HG03432 (cell line): ENCODE results near the gene TLE6.
"Not testable (repeated sequence)": the region's sequence is repeated elsewhere in the genome, so short reads cannot be mapped to it uniquely, and the experiment has no call there.

Experiments
- ATAC-seq: cut with Tn5 transposase; IDR thresholded peaks from one replicate; pipeline ENCODE4 v1.9.1; 2021; ENCODE audit warnings: mild to moderate bottlenecking, moderate library complexity; ENCODE audit not compliant: unreplicated experiment

The TLE6 gene

GRCh38 chr19:3027292-3027691, 49.9 kb downstream of the TLE6 start:
- ATAC-seq, result no peak

DNA sequence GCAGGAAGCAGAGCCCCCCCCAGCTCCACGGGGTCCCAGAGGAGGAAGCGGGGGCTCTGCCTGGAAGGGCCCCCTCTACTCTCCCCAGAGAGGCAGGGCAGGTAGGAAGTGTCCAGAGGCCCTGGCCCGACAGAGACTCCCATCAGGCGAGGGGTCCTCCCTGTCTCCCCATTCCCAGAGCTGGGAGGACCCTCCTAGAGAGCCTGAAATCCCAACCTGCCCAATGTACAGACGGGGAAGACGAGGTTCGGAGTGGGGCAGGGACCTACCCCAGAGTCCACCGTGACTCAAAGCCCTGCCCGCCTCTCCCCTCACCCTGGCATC, 50.6 kb downstream of the TLE6 start:
- no peak for ATAC-seq

- ATAC-seq, result no peak
Measured at GRCh38 chr19:3028305-3029064, 51.1 kb downstream of the TLE6 start.

DNA sequence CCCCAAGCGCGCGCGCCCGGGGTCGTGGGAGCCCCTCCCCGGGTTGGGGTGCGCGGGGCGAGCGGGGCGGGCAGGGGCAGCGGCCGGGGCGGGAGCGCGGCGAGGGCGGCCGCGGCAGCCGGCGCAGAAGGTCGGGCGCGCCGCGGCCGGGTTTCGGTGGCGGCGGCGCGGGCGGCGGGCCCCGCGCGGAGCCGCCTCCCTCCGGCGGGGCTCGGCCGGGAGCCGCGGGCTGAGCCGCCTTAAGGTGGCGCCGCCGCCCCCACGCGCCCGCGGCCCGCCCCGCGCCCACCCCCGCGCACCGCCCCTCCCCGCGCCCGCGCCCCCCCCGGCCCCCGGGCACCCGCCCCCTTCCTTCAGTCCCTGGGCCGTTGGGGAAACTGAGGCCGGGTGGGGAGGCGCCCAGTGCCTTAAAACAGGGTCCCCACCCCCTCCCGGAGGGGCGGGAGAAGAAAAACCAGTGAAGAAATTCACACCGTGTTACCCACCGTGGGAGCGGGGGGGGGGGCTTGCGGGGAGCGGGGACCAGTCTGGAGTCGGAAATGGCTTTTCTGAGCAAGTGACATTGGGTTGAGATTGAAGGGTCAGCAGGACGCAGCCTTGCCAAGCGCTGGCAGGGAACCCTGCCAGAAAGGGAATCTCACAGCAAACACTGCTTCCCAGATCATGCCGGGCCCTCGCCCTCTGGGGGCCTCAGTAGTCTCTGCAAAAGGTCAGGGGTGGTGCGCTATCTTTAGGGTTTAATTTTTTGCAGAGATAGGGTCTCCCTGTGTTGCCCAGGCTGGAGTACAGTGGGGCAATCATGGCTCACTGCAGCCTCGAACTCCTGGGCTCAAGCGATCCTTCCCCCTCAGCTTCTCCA, 51.9 kb downstream of the TLE6 start, which contains the start of gene TLE2:
Gene TLE2 (minus strand): TSS at position 216 of the 859 bp plus-strand sequence. CDS start 376 bp downstream, outside the sequence.
- ATAC-seq, result no peak

DNA sequence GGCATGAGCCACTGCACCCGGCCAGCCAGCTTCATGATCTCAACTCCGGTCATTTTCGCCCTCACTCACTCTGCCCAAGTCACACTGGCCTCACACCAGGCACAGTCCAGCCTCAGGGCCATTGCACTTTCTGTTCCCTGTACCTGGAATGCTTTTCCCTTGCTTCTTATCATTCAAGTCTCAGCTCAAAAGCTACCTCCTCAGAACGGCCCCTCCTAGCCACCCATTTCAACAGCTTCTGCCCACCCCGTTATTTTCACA, 54.2 kb downstream of the TLE6 start:
- ATAC-seq, result no peak

DNA sequence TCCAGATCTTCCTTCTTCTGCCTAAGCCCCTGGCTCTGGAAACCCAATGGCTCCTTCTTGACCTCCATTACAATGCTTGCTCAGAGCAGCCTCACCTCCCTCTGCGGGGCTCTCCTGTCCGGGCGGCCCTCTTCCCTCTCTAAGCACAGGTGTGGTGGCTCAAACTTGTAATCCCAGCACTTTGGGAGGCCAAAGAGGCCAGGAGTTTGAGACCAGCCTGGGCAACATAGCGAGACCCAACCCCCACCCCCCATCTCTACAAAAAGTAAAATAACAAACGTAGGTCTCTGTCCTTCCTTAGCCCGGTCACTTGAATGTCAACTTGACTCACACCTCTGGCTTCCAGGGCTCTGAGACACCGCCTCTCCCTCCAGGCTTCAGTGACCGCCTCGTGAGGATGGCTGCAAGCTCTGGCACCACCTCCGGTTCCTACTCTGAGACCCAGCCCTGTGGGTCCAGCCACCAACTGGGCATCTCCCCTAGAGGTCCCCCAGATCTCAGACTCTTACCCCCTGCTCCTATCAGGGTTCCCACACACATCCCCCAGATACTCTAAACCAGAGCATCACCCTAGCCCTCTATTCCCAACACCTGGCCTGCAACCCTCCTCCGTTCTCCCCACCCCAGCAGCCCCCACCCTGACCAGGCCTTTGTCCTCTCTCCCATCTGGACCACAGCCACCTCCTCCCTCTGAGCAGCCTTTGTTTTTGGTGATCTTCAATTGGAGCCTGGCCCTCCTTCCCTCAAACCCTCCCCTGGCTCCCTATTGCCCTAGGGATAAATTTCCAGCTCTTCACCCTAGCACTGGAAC, 56.4 kb downstream of the TLE6 start:
- ATAC-seq, result no peak

- ATAC-seq, result no peak
Measured at GRCh38 chr19:3034406-3034655, 57.0 kb downstream of the TLE6 start.

GRCh38 chr19:3034656-3035541, 57.5 kb downstream of the TLE6 start:
- peak; percentile 13 for ATAC-seq

GRCh38 chr19:3035542-3036118, 58.3 kb downstream of the TLE6 start:
- ATAC-seq, result peak; percentile 83

- ATAC-seq, result peak; percentile 47
Measured at GRCh38 chr19:3036119-3036976, 59.0 kb downstream of the TLE6 start.

GRCh38 chr19:3036977-3037544, 59.7 kb downstream of the TLE6 start:
- not testable (repeated sequence) for ATAC-seq

DNA sequence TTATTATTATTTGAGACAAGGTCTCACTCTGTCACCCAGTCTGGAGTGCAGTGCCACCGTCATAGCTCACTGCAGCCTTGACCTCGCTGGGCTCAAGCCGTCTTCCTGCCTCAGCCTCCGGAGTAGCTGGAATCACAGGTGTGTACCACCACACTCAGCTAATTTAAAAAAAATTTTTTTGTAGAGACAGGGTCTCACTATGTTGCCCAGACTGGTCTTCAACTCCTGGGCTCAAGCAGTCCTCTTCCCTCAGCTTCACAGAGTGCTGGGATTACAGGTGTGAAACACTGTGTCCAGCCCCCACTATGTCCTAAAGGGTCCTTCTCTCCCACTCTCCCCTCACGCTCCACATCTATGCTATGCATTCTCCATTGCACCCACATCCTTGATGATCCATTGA, 60.9 kb downstream of the TLE6 start:
- ATAC-seq, result no peak

- no peak for ATAC-seq
Measured at GRCh38 chr19:3039125-3039524, 61.8 kb downstream of the TLE6 start.

DNA sequence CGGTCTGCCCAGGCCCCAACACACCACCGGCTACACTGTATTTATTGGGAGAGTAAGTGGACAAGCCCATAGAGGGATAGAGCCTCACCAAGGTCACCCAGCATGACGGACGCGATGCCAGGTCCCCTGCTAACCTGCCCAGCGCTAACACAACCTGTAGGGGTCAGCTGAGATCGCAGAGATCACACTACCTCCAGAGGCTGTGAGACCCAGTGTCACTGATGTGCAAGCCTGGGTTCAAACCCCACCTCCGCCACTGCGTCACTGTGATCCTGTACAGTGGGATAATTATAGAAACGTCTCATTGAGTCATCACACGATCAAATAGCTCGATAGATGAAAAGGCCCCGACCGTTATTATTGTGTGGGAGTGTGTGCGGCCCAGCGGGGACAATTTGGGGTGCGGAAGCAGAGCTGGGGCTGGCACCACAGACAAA, 62.3 kb downstream of the TLE6 start:
- ATAC-seq, result no peak

DNA sequence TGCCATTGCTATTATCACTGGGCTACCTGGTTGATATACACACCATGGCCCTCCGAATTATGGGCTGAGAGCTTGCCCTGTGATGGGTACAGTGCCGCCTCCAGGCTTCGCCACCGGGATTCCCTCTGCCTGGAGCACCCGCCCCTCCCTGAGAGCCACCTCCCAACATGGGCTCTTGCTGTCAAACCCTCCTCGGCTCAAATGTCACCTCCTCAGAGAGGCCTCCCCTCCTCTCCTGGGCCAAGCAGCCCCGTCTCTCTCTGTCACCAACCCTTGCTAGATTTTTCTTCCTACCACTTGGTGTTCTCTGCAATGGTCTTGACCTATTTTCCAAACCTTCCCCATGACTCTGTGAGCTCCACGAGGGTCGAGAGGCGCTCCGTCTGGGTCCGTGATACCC, 64.0 kb downstream of the TLE6 start:
- no peak for ATAC-seq

DNA sequence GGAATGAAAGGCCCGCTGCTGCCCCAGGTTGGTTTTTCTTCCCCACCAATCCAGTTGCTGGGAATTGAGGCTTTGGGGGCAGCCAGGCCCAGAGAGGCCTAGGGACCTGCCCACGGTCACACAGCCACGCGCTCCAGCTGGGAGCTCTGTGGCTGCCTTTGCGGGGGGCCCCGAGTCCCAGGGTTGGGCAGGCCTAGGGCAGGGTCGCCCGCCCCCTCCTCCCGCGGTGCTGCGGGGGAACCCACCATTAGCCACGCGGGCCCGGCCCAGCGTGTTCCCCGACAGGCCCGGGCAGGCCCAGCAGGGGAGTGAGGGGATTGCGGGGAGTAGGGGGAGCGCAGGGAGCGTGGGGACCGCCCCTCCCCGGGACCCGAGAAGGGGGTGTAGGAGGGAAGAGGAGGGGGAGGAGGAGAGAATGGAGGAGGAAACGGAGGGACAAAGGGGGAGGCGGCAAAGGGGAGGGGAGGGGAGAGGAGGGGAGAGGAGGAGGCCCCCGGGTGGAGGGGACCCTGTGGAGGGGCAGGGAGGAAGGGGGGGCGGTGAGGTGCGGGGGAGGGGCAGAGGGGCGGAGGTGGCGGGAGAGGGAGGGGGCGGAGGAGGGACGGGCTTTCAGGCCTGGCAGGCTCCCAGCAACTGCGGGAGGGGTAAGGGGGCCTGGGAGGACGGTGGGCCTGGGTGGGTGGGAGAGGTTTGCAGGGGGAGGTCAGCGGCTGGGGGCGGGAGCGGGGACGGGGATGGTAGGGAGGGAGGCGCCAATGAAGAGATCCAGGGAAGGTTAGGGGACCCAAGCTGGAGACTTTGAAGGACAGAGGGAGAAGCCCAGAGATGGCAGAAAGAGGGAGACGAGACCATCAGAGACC, 64.6 kb downstream of the TLE6 start:
- ATAC-seq, result no peak

DNA sequence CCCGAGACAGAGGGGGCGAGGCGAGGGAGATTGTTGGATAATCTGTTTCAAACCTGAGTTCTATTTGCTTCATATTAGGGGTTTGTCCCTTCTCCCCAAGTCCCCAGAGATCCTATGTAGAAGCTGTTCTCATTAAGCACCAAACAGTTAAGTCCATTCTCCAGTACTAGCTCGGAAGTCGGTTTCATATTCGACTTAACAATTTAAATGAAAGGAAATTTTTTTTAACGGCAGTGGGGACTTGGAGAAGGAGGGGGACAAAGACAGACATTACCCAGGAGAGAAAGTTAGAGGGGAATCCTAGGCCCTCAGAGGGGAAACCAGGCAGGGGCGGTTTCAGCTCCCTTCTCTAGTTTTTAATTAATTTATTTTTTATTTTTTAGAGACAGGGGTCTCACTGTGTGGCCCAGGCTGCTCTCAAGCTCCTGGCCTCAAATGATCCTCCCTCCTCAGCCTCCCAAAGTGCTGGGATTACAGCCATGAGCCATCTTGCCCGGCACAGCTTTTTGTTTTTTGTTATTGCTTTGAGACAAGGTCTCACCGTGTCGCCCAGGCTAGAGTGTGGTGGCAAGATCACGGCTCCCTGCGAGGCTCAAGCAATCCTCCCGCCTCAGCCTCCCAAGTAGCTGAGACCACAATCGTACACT, 65.4 kb downstream of the TLE6 start:
- no peak for ATAC-seq
